Cerebellar nuclear complex (tissue), 1 donor: Measurements from ENCODE around the gene ADRA2C.

Experiments
- DNase-seq, 2 experiments: peaks; one replicate each; lab custom pipeline; 2025; lab: John Stamatoyannopoulos, UW

Gene ADRA2C

DNA sequence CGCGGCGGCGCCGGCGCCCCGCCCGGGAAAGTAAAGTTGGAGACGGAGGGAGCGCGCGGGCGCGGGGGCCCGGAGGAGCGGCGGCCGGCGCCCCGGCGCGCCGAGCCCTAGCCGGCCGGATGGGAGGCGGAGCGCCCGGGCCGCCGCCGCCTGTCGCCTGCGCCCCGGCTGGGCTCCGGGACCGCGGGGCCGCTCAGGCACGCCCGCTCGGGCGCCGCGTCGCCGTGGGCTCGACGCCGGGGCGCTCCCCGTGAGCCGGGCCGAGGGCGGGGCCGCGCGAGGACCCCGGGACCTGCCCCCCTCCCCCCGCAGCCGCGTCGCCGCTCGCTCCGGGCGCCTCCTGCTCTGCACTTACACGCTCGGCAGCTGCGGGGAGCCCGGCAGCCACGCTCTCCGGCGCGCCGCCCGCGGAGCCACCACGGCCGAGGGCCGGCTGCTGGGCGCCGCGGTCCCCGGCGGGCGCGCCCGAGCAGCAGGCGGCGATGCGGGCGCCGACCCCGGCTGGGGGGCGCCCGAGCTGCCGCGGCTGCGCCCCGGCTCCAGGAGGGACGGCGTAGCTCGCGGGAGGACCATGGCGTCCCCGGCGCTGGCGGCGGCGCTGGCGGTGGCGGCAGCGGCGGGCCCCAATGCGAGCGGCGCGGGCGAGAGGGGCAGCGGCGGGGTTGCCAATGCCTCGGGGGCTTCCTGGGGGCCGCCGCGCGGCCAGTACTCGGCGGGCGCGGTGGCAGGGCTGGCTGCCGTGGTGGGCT is at the start of gene ADRA2C:
Gene ADRA2C (plus strand): TSS at position 350 of the 749 bp plus-strand sequence. CDS start 222 bp downstream, at position 572.
- no peak for DNase-seq

GRCh38 chr4:3716631-3717235 is 49.5 kb upstream of the ADRA2C start:
- DNase-seq: no peak

- DNase-seq: no peak
Observed at GRCh38 chr4:3717241-3717640, 48.9 kb upstream of the ADRA2C start.

DNA sequence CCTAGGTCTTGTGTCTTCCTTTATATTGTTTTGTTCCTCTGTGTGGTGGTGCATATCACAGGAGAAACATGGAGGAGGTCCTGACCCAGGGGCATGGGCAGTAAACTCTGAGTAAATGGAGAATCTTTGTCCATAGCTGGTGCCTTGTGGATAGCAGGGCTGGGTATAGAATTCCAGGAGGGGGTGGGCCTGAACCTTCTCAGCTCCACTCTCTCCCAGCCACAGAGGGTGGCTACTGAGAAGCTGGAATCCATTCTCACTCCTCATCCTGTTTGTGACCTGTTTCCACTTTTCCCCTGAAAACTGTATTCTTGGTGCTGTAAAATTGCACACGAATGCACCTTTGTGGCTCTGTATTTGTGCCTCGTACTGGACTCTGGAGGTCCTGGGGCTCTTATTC is 47.7 kb upstream of the ADRA2C start:
- DNase-seq: no peak

GRCh38 chr4:3719191-3719590 is 47.0 kb upstream of the ADRA2C start:
- no peak for DNase-seq

GRCh38 chr4:3719836-3720235 is 46.3 kb upstream of the ADRA2C start:
- no peak for DNase-seq

DNA sequence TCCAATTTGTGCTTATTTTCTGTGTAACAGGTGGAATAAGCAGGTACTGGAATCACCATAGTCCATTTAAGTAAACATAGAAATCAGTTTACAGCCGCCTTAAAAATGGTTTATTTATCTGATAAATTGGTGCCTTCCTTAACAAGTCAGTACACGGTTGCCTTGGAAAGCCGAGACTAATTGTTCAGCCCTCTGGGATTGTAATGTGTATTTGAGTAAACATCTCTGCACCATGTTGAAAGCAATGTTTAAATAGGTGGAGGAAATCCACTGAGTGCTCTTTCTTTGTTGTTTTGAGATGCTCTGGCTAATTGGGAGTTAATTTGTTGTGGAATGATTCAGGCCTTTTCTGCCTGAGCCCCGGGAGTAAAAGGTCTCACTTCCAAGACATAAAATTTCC is 45.7 kb upstream of the ADRA2C start:
- DNase-seq: no peak

GRCh38 chr4:3721186-3721585 is 45.0 kb upstream of the ADRA2C start:
- DNase-seq: no peak

- DNase-seq: no peak
Observed at GRCh38 chr4:3721627-3722026, 44.6 kb upstream of the ADRA2C start.

- DNase-seq: no peak
Observed at GRCh38 chr4:3722446-3723231, 43.5 kb upstream of the ADRA2C start.

- no peak for DNase-seq
Observed at GRCh38 chr4:3723232-3723642, 42.9 kb upstream of the ADRA2C start.

DNA sequence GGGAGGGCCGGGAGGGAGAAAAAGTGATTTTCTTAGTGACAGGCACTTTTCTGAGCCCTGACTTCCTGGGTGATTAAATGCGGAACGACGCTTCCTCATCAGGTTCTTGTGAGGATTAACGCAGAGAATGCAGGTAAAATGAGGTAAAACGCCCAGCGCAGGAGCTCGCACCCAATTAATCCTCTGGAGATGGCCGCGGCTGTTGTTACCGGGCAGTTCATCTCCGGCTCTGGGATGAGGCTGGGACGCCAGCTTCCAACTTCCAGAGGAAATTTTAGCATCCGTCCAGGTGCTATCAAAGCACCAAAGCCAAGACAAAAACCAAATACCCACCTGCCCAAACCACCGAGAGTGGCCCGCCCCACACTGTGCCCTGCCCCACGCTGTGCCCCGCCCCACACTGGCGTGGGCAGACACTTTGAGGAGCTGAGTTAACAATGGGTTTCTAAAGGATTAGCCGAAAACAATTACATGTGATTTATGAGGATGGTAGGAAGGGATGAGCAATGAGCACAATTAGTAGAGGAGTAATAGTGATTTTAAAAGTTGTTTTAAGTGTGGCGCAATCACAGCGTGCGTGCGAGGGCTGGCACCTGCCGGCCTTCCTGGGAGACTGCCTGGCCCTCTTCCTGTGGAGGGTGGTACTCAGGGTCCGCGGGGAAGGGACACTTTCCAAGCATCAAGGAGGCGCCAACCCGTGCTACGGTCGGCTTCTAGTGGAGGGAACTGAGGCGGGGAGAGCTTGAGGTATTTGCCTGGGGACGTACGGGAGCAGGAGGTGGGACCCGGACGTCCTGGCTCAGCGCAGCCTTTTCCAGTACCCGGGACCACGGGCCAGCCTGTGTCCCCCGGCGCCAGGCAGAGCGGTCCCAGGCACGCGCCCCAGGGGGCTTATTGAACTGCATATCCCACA is 41.6 kb upstream of the ADRA2C start:
- no peak for DNase-seq

- DNase-seq: no peak
Observed at GRCh38 chr4:3725936-3726870, 40.0 kb upstream of the ADRA2C start.

DNA sequence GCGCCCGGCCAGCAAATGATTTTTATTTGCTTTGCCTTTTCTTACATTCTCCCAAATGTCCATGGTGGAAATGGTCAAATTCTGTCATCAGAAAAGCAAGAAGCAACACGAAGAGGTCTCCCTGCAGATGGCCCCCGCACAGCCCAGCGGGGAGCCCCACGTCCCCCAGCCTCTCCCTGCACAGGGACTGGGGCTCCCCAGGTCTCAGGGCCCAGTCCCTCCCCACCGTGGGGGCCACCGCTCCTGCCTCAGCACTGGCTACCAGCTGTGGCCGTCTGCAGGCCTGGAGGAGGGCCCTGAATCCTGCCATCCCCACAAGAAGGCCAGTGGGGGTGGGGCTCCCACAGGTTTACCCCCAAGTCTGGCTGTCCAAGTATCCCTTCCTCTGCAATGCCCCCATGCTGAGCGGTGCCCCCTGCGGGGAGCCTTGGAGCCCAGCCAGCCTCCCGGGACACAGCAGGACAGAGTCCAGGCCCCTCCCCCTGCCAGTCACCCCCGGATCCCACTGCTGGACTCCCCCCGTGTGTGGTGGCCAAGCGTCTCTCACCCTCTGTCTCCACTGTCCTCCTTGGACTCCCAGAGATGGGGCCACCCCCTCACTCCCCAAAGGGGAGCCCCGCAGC is 38.2 kb upstream of the ADRA2C start:
- no peak for DNase-seq

DNA sequence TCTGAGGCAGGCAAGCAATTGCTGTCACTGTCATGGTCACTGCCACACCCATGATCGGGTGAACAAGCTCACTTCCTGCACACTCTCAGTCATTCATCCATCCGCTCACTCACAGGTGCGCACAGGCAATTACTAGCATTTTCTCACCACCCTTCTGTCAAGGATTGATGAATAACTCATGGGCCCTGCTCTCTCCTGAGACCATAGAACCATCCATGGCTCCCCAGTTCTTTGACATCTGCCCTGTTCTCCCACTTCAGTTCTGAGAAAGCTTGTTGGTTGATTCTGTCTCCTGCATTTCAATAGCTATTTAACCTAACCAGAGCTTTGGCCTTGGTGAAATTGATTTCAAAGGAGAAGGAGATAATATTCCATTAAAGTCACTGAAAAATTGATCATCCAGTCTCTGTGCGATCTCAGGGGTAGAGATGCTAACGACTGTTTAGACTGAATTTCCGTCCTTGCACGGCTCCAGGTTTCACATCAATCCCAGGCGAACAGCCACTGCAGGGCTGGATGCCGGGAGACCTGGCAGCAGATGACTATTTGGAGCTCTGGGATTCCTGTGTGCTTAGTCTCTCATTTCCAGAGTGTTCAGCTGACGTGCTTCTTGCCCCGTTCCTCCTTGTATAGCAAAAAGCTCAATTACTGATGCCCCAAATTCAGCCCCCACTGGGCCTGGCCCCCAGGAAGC is 36.9 kb upstream of the ADRA2C start:
- no peak for DNase-seq

GRCh38 chr4:3729882-3730226 is 36.3 kb upstream of the ADRA2C start:
- no peak for DNase-seq

- DNase-seq: no peak
Observed at GRCh38 chr4:3730422-3731190, 35.6 kb upstream of the ADRA2C start.

DNA sequence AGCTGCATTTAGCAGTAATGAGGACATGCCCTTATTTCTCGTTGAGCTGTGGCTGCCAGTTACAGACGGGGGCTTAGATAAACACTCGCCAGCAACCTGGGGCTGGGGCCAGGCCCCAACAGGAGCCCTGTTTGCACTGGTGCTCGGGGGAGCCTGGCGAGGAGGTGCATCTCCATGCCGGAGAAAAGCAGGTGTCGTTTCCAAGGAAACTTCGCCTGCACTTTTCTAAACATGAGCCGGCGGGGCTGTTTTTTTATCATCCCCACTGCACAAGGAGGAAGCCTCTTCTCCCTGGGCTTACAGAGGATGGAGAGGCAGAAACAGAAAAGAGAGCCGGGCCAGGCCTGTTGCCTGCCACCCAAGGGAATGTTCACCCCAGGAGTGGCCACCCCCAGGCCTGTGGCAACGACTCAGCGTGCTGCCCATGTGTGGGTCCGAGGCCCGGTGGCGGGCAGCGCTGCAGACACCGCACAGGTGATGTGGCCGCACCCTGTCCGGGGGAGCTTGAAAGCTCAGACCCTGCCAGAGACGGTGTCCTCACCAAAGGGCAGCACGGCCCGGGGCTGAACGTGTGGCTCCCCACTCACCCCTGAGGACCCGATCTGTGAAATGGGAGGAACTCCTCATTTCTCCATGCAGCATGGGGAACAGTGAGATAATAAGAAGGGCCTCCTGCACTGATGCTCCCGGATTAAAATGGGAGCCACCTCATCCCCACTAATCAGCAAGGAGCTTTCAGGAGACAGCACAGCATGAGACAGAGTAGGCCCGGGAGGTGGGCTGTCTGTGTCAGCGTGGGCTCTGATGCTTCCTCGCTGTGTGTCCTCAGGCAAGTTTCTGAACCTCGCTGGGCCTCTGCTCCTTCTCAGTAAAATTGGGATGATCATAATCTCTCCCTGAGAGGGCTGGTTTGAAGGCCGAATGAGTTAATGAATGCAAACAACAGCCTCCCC is 33.8 kb upstream of the ADRA2C start:
- no peak for DNase-seq
